ENCODE data around the gene UFSP1. TPM values are rescaled to one million over a fixed set of nuclear protein-coding genes. Genes with fewer than 3 reads are reported as not detected.

UFSP1 gene
- total and polyA plus RNA-seq, 10 of the 15 experiments (the other 5 are each of a cell fraction or from before 2014, with no cell fraction given) = 0.14 to 10.6 (median 2.8) TPM

DNA sequence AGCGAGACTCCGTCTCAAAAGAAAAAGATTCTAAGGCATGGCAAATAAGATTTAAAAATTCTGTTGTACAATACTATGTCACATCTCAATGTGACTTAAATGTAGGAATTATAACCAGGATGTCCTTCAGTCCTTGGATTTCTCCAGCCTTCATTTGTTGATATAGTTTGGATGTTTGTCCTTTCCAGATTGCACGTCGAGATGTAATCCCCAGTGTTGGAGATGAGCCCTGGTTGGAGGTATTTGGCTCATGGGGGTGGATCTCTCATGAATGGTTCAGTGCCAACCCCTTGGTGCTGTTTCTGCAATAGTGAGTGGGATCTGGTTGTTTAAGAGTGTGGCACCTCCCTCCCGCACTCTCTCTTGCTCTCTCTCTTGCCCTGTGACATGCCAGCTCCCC is 19.0 kb upstream of the UFSP1 start:
- ATAC-seq = no peak
- POLR2A ChIA-PET = no interaction called here
- H3K4me2 ChIP-seq (ENCODE audit: control insufficient read depth, insufficient read depth) = no peak overlapping the region
- DNase-seq (ENCODE audit: low read depth, low spot score) = no peak
- H3K27me3 ChIP-seq (replicated peaks in 1 of 2; ENCODE audit: control insufficient read depth in 2 of 2, insufficient read depth in 2 of 2, low read length in 1 of 2) = no peaks in the 10 kb centered on the region
- no peak for TF ChIP-seq CEBPB (IDR thresholded peaks at IDR 0.05; ENCODE audit: borderline replicate concordance in 1 of 2, low read depth in 2 of 2, low read length in 2 of 2)
- no peak overlapping the region for H2AFZ ChIP-seq (ENCODE audit: control insufficient read depth, low read depth, low read length)
- H3K9ac ChIP-seq (ENCODE audit: control insufficient read depth, insufficient read depth, low read length) = no peak overlapping the region
- CTCF ChIA-PET = no interaction called here
- no peaks in the 10 kb centered on the region for H3K4me1 ChIP-seq (ENCODE audit: control insufficient read depth, insufficient read depth, low read length)
- no TSS peak for BruUV-seq (replicated peaks)
- H4K20me1 ChIP-seq (ENCODE audit: control insufficient read depth, insufficient read depth) = no peaks in the 10 kb centered on the region
- no peaks in the 10 kb centered on the region for H3K36me3 ChIP-seq (ENCODE audit: control insufficient read depth in 2 of 2, insufficient read depth in 2 of 2, low read length in 1 of 2)
- H3K9me3 ChIP-seq (replicated peaks; ENCODE audit: control insufficient read depth, insufficient read depth, low read length) = no peaks in the 10 kb centered on the region
- no peak overlapping the region for H3K4me3 ChIP-seq
- SMC1A ChIA-PET (ENCODE audit: uncharacterized antibody, unreplicated experiment) = no interaction called here
- in situ Hi-C loops (cut with MboI) (no loop called here), intact Hi-C loops (cut with micrococcal nuclease; ENCODE audit: unreplicated experiment) (no loop called here)
- RAD21 ChIA-PET (ENCODE audit: unreplicated experiment) = no interaction called here
- no peak overlapping the region for H3K27ac ChIP-seq (ENCODE audit: control insufficient read depth, insufficient read depth)
- no peaks in the 10 kb centered on the region for H3K79me2 ChIP-seq (ENCODE audit: control insufficient read depth, insufficient read depth, low read length)
- no peak for FAIRE-seq
- WGBS (ENCODE audit: insufficient coverage, insufficient replicate concordance, low lambda C conversion rate, missing lambda C conversion rate) = 97% methylated on average over 5 of the region's 5 CpGs

DNA sequence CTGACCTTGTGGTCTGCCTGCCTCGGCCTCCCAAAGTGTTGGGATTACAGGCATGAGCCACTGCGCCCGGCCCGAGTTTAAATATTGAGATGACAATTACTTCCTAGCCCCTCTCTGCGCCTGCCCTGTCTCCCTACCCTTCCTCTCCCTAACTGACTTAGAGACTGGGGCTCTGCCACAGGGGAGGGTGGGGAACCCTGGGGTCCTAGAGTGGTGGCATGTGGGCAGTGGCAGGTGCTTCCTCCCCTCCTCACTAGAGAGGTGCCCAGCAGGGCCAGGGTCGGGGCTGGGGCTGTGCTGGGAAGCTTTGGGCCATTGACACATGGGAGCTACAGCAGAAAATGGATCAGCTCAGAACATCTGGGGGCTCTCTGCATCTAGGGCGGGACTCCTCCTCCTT is 13.1 kb upstream of the UFSP1 start:
- POLR2A ChIA-PET = interaction anchor here (0.6 kb wide), 1 partner anchor 73 kb away, joined by 4 read pairs; no protein-coding TSS in a partner anchor
- FAIRE-seq (no peak), ATAC-seq (no peak), DNase-seq (ENCODE audit: low read depth, low spot score) (no peak)
- Histone ChIP-seq H3K27me3 (replicated peaks in 1 of 2; ENCODE audit: control insufficient read depth in 2 of 2, insufficient read depth in 2 of 2, low read length in 1 of 2) (no peaks in the 10 kb centered on the region), H3K79me2 (ENCODE audit: control insufficient read depth, insufficient read depth, low read length) (no peaks in the 10 kb centered on the region), H3K4me1 (ENCODE audit: control insufficient read depth, insufficient read depth, low read length) (no peaks in the 10 kb centered on the region), H3K4me3 (no peak overlapping the region), H2AFZ (ENCODE audit: control insufficient read depth, low read depth, low read length) (no peak overlapping the region), H3K4me2 (ENCODE audit: control insufficient read depth, insufficient read depth) (no peak overlapping the region), H3K9ac (ENCODE audit: control insufficient read depth, insufficient read depth, low read length) (no peak overlapping the region), H3K27ac (ENCODE audit: control insufficient read depth, insufficient read depth) (no peak overlapping the region), H4K20me1 (ENCODE audit: control insufficient read depth, insufficient read depth) (no peaks in the 10 kb centered on the region), H3K9me3 (replicated peaks; ENCODE audit: control insufficient read depth, insufficient read depth, low read length) (no peaks in the 10 kb centered on the region), H3K36me3 (ENCODE audit: control insufficient read depth in 2 of 2, insufficient read depth in 2 of 2, low read length in 1 of 2) (no peaks in the 10 kb centered on the region)
- BruUV-seq (replicated peaks) = no TSS peak
- intact Hi-C loops (cut with micrococcal nuclease; ENCODE audit: unreplicated experiment) = no loop called here
- RAD21 ChIA-PET (ENCODE audit: unreplicated experiment) = interaction anchor here (1.9 kb wide), 1 partner anchor 156 kb away, joined by 7 read pairs; no protein-coding TSS in a partner anchor
- SMC1A ChIA-PET (ENCODE audit: uncharacterized antibody, unreplicated experiment) = interaction anchor here (0.9 to 1.4 kb wide), 4 partner anchors 26 to 380 kb away, joined by 3 read pairs; no protein-coding TSS in a partner anchor
- TF ChIP-seq MYB (IDR thresholded peaks at IDR 0.05; ENCODE audit: borderline replicate concordance, low read depth, low read length) = no peak
- no peak for TF ChIP-seq CREM (IDR thresholded peaks at IDR 0.05; ENCODE audit: low read depth)
- TF ChIP-seq, protein P1, sequence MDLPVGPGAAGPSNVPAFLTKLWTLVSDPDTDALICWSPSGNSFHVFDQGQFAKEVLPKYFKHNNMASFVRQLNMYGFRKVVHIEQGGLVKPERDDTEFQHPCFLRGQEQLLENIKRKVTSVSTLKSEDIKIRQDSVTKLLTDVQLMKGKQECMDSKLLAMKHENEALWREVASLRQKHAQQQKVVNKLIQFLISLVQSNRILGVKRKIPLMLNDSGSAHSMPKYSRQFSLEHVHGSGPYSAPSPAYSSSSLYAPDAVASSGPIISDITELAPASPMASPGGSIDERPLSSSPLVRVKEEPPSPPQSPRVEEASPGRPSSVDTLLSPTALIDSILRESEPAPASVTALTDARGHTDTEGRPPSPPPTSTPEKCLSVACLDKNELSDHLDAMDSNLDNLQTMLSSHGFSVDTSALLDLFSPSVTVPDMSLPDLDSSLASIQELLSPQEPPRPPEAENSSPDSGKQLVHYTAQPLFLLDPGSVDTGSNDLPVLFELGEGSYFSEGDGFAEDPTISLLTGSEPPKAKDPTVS (IDR thresholded peaks at IDR 0.05; ENCODE audit: low read depth, low read length) = no peak
- TF ChIP-seq, protein P2, sequence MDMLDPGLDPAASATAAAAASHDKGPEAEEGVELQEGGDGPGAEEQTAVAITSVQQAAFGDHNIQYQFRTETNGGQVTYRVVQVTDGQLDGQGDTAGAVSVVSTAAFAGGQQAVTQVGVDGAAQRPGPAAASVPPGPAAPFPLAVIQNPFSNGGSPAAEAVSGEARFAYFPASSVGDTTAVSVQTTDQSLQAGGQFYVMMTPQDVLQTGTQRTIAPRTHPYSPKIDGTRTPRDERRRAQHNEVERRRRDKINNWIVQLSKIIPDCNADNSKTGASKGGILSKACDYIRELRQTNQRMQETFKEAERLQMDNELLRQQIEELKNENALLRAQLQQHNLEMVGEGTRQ (IDR thresholded peaks at IDR 0.05; ENCODE audit: borderline replicate concordance, low read depth, low read length) = no peak
- WGBS (ENCODE audit: insufficient coverage, insufficient replicate concordance, low lambda C conversion rate, missing lambda C conversion rate) = 51% methylated on average over 7 of the region's 7 CpGs
- in situ Hi-C loops (cut with MboI) = no loop called here
- CTCF ChIA-PET = interaction anchor here (5.5 kb wide), 1 partner anchor 156 kb away, joined by 40 read pairs; no protein-coding TSS in a partner anchor
